ENCODE results near the gene CTSA.

Gene CTSA

DNA sequence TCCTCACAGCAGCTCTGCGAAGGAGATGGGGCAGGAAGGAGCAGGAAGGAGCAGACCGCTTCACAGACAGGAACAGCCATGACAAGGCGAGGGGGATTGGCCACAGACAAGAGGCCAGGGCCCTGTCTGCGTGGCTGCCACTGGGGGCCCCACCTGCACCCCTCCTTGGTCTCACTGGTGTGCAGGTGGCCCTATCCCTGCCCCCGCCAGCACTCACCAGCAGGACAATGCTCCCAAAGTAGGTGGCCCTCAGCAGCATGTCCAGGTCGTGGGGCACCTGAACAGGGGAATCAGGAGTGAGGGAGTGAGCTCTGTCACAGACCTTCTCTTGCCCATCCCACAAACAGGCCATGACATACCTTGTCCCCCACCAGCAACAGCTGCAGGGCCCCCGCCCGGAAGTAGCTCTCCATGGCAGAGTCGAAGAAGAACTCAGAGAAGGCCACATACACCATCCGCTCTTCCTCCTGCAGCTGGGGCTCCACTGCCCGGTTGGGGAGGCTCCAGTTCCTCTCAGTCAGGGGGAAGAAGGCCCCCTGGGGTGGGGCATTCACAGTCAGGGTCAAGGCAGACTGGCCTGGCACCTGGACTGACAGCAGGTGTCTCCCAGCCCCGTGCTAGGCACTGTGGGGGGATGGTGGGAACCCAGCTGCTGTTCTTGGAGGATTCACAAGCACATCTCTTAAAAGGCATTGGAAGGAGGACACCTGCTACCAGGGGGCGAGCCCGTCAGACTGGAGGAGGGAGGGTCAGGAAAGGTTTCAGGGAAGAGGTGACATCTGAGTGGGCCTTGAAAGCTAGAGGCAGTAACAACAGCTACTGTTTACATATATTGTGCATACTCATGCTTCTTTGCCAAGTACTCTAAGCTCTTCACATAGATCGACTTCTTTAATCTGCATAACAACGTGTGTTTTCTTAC, 13.7 kb downstream of the CTSA start:
- DNase-seq (ENCODE audit: low read depth) = no peak
- no peak overlapping the region for H3K4me3 ChIP-seq (ENCODE audit: low read depth, low read length)
- no peak for TF ChIP-seq CTCF (IDR thresholded peaks at IDR 0.05; ENCODE audit: insufficient read depth, low read depth, low read length, missing control alignments)

- H3K4me3 ChIP-seq (ENCODE audit: low read depth, low read length) = no peak overlapping the region
- TF ChIP-seq CTCF (IDR thresholded peaks at IDR 0.05; ENCODE audit: insufficient read depth, low read depth, low read length, missing control alignments) = no peak
- no peak for DNase-seq (ENCODE audit: low read depth)
Observed at GRCh38 chr20:45905505-45906079, 14.5 kb downstream of the CTSA start.

DNA sequence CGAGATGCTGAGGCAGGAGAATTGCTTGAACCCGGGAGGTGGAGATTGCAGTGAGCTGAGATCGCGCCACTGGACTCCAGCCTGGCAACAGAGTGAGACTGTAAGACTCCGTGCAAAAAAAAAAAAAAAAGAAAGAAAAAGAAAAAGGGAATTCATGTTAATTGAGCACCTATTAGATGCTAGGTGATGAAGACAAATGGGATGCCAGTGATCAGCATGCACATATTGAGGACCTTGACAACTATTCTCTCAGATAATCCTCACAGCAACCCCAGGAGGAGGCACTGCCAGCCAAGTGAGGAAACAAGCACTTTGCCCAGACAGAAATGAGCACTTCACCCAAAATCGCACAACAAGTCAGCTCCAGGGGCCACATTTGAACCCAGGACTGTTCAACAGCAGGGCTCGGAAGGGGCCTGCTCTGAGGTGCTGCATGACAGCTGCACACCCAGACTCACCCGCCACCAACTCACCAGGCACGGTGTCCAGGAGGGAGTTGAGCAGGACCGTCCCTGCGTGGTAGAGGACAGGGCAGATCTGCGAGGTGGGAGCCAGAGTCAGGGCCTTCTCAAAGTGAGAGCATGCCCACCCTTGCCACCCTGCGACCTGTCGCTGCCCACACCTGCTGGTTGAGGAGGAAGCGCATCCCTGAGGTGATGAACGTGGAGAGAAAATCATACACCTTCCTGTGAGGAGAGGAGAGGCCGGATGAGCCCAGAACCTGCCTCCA, 16.2 kb downstream of the CTSA start:
- no peak overlapping the region for H3K4me3 ChIP-seq (ENCODE audit: low read depth, low read length)
- no peak for DNase-seq (ENCODE audit: low read depth)
- TF ChIP-seq CTCF (IDR thresholded peaks at IDR 0.05; ENCODE audit: insufficient read depth, low read depth, low read length, missing control alignments) = no peak

GRCh38 chr20:45908084-45908483, 16.9 kb downstream of the CTSA start:
- DNase-seq (ENCODE audit: low read depth) = no peak
- H3K4me3 ChIP-seq (ENCODE audit: low read depth, low read length) = no peak overlapping the region
- no peak for TF ChIP-seq CTCF (IDR thresholded peaks at IDR 0.05; ENCODE audit: insufficient read depth, low read depth, low read length, missing control alignments)

GRCh38 chr20:45909336-45909808, 18.2 kb downstream of the CTSA start:
- H3K4me3 ChIP-seq (ENCODE audit: low read depth, low read length) = no peak overlapping the region
- no peak for DNase-seq (ENCODE audit: low read depth)
- TF ChIP-seq CTCF (IDR thresholded peaks at IDR 0.05; ENCODE audit: insufficient read depth, low read depth, low read length, missing control alignments) = no peak

GRCh38 chr20:45909817-45910669, 18.9 kb downstream of the CTSA start:
- peak overlapping the region; percentile 34; the same call in 1 of the 2 replicates for H3K4me3 ChIP-seq (ENCODE audit: low read depth, low read length)
- no peak for TF ChIP-seq CTCF (IDR thresholded peaks at IDR 0.05; ENCODE audit: insufficient read depth, low read depth, low read length, missing control alignments)
- DNase-seq (ENCODE audit: low read depth) = no peak
